Stimulated activated CD8-positive, alpha-beta memory T cell treated with anti-CD3 and anti-CD28 coated beads, Interleukin-7, amount 100 ng/mL, for 24 hours (primary cell): ENCODE data around the gene PKN1.
"Not testable (repeated sequence)": the region's sequence is repeated elsewhere in the genome, so short reads cannot be mapped to it uniquely, and the experiment has no call there.

Source experiments
- DNase-seq: peaks from one replicate; pipeline ENCODE4 v3.0.0-alpha.2; 2020; ENCODE audit warnings: low read depth

PKN1 gene

DNA sequence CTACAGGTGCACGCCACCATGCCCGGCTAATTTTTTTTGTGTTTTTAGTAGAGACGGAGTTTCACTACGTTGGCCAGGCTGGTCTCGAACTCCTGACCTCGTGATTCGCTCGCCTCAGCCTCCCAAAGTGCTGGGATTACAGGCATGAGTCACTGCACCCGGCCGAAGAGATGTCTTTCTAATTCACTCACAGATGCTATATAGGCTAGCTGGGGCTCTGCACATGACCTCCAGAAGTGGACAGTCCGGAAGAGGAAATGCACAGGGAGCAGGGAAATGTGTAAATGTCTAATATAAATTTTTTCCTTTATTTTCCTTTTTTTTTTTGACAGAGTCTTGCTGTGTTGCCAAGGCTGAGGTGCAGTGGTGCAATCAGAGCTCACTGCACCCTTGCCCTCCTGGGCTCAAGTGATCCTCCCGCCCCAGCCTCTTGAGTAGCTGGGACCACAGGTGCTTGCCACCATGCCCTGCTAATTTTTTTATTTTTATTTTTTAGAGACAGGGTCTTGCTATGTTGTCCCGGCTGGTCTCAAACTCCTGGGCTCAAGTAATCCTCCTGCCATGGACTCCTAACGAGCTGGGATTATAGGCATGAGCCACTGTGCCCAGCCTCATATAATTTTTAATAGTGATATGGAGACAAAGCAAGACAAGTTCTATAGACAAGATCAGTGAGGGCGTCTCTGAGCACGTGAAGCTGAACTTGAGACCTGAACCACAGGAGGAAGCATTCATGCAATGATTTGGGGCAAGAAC lies 54.4 kb downstream of the PKN1 start:
- DNase-seq = no peak

DNA sequence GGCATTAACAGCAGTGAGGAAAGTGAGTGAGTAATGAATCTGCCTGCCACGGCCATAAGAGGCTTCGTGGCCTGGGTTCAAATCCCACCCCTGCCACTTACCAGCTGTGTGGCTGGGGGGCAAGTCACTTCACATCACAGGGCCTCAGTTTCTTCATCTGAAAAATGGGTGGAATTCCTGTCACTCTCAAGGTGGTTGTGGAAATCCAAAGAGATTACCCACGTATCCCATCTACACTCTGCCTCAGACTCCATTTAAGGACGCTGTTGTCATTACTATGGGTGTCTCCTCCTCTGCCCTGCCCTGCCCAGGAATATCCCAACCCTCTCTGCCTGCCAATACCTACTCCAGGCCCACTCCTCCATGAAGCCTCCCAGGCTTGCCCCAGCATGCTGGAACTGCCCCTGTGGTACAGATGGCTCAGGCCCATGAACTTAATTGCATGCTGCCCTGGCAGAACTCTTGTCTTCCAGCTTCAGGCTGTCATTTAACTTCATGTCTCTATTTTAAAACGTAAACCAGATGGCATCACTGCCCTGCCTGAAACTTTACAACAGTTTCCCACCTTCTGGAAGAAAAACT lies 59.7 kb downstream of the PKN1 start:
- DNase-seq = no peak

DNA sequence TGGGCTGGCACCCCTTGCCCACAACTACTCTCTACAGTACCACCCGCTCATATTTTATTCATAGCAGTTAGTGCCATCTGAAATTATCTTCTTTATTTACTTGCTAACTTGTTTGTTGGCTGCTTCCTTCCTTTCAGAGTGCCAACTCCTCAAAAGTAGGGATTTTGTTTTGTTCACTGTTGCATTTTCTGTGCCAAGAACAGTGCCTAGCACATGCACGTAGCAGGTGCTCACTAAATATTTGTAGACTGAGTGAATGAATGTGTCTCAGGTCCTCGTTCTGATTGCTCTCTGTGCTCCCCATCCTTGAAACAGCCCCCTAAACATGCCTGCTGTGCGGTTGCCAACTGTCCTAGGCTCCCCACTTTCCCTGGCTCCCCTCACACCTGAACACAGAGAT lies 61.3 kb downstream of the PKN1 start:
- no peak for DNase-seq

DNA sequence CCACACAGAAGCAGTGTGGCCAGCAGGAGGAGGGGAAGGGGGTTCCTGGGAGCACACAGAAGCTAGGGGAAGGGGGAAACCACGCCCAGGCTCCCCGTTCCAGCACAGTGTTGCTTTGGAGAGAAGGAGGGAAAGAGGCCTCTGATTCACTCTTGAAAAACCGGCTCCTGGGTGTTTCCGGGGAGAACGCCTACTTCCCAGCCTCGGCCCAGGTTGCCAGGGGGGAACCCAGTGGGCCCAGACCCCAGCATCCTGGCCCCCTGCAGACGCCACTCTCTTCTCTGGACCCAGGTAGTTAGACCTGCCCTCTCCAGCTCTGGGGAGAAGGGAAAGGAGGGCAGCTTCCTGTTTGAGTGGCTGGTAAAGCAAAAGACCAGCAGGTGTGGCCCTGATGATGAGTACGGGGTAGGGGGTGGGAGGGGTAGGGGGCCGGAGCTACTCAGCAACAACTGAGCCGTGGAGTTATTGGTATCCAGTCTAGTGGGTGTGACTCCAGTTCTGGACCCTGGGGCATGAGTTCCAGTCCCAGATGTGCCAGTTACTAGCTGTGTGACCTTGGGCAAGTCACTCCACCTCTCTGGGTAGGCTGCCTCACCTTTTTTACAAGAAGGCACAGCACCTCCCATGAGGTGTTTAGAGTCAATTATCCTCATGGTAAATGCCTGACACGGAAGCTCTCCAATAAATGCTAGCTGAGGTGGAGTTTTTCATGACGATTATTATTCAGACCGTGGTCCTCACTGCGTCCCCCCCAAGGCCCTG lies 62.0 kb downstream of the PKN1 start:
- DNase-seq = no peak

DNA sequence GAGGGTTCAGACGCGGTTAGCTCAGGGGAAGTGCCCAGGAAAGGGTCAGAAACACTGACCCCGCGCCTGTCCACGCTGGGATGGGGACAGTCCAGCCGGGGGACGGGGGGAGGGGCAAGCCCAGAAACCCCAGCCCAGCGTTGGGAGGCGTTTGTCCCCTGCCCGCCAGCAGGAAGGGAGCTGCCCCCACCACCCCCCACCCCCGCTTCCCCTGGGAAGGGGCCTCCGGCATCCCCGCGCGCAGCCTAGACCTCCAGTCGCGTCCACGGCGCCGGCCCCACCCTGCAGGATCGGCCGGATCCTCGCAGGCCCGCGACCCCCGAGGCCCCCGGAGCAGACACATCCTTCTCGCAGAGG lies 62.5 kb downstream of the PKN1 start:
- DNase-seq = no peak

DNA sequence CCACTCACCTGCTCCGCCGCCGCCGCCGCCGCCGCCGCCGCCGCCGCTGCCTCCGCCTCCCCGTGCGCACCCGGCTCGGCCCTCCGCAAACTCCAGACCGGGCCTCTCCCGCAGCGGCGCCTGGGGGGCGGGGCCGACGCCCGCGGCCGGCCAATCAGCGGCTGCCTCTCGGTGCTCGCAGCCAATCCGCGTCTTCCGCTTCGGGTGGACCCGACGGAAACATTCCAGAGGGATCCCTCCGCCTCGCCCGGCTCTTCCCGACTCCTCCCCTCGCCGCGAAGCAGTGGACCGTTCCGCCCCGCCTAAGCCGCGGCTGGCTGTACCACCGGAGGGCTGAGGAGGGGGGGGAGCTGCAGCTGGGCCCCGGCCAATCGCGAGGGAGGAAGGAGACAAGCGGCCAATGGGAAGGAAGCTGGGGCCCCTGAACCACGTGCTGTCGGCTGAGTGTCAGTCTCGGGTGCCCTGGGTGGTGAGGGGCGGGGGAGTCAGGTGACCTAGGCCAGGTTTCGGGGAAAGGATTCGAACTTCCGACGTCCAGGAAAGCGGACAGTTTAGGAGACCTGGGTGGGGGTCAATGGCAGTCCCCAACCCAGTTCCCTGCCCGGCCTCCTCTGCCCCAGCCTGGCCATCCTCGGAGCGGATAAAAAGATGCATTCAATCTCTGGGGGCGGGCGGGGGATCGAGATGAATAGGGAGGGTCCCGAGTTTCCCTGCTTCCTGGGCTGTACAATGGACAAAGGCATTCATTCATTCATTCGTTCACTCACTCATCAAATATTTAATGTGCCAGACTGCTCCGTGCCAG lies 63.1 kb downstream of the PKN1 start, which contains the start of gene GIPC1:
GIPC1 (minus strand) TSS at position 99 of the 805 bp plus-strand sequence. CDS start 13,151 bp downstream, outside the sequence.
- DNase-seq = peak; percentile 60

DNA sequence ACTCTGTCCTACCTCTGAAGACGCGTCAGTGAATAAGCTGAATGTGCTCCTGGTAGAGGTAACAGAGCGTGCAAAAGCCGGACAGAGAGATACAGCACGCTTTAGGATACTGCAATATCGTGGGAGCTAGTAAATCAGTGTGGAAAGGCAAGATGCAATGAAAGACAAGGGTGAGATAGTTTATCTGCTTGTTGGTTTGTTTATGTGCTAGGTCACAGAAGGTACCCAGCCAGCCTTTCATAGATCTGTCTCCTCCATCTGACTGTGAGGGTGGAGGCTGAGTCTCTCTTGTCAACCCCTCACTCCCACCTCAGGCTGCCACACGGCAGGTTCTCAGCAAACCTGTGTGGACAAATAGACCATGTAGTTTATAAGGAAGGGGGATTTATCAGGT lies 63.7 kb downstream of the PKN1 start:
- no peak for DNase-seq

DNA sequence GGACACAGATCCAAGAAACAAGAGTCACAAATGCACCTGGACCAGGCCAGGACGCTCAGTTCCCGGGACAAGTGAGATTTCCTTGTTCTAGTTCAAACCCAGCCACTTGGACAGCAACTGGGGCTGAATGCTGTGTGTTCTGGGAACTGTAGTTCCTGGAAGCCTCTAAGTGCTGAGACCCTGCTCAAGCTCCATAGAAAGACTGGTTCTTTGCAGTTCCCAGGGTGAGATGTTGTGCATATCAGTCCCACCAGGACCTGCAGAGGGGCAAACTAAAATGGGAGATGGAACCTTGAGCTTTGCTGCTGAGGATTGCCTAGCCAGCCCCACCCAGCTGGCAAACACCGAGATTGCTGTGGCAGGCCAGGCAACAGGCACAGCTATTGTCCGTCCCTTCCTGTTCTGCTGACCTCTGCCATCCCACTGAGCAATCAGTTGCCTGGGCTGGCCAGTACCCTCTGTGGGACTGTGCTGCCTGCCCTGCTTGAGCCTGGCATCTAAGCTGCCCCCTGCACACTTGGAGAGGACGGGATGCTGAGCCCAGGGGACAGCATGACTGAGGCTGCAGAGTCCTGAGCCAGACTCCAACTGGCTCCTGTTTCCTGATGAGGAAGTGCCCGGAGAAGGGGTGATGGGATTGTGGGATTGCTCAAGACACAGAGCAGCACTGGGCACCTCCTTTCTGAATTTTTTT lies 64.3 kb downstream of the PKN1 start:
- no peak for DNase-seq

DNA sequence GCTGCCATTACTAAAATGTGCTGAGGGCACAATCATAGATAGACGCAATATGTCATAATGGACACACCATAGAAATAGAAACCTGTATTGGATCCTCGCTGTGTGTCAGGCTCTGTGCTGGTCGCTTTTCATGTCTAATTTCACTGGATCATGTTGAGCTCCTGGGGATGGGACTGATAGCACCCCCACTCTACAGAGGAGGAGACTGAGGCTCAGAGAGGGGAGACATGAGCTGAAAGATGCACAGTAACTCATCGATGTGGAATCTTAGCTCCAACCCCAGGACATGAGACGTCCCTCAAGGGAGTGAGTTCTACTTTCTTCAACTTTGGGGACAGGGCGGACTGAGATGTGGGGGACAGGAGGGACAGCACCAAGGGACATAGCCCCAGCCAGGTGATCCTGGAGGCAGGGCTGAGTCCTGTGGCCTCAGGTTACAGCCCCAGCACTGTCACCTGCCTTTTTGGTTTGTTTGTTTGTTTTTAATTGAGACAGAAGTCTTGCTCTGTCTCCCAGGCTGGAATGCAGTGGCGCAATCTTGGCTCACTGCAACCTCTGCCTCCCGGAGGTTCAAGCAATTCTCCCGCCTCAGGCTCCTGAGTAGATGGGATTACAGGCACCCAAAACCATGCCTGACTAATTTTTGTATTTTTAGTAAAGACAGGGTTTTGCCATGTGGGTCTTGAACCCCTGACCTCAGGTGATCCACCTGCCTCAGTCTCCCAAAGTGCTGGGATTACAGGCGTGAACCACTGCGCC lies 69.4 kb downstream of the PKN1 start:
- DNase-seq = no peak

DNA sequence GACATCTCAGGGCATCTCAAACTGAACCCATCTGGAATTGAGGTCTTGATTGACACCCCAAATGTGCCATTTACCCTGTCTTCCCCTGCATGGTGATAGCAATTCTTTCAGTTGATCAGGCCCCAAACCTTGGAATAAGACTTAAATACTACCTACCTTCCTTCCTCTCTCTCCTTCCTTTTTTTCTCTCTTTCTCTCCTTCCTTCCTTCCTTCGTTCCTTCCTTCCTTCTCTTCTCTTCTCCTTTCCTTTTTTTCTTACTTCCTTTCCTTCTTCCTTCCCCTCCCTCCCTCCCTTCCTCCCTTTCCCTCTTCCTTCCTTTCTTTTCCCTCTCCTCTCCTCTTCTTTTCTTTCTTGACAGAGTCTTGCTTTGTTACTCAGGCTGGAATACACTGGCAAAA lies 70.2 kb downstream of the PKN1 start:
- no peak for DNase-seq

DNA sequence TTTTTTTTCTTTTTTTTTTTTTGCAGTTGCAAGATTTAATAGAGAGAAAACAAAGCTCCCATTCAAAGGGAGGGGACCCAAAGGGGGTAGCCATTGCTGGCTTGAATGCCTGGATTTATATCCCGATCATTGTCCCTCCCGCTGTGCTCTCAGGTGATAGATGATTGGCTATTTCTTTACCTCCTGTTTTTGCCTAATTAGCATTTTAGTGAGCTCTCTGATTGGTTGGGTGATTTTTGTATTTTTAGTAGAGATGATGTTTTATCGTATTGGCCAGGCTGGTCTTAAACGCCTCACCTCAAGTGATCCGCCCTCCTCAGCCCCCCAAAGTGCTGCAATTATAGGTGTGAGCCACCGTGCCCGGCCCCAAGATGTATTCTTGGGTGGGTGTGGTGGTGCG lies 71.5 kb downstream of the PKN1 start:
- not testable (repeated sequence) for DNase-seq

DNA sequence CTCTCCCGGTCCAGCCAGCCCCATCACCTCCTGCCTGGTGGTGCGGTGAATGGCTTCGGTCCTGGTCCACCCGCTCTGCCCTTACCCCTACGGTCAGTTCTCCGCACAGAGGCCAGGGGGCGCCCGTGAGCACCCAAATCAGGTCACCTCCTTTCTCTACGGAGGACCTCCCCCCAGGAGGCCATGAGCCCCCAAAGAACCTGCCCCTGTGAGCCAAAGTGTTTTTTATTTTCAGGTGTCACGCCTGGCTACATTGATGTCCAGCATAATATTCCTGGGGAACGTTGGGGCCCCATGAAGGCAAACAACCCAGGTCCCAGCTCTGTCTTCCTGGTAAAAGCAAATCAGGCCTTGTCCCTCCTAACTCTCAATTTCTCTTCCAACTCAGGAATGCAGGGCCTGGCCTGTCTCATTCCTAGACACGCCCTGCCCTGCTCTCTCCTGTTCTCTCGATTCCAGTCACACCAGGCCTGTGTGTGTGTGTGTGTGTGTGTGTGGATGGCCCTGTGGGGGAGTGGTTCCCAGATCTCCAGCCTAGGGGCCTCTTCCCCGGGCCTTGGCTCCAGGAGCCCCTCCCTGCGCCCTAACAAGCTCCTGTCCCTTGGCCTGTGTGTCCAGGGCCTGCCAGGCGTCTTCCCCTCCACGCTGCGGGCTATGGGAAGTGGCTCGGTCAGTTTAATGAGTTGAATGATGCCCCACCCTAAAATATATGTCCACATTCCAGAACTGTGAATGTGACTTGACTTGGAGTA lies 72.6 kb downstream of the PKN1 start:
- peak; percentile 49 for DNase-seq

DNA sequence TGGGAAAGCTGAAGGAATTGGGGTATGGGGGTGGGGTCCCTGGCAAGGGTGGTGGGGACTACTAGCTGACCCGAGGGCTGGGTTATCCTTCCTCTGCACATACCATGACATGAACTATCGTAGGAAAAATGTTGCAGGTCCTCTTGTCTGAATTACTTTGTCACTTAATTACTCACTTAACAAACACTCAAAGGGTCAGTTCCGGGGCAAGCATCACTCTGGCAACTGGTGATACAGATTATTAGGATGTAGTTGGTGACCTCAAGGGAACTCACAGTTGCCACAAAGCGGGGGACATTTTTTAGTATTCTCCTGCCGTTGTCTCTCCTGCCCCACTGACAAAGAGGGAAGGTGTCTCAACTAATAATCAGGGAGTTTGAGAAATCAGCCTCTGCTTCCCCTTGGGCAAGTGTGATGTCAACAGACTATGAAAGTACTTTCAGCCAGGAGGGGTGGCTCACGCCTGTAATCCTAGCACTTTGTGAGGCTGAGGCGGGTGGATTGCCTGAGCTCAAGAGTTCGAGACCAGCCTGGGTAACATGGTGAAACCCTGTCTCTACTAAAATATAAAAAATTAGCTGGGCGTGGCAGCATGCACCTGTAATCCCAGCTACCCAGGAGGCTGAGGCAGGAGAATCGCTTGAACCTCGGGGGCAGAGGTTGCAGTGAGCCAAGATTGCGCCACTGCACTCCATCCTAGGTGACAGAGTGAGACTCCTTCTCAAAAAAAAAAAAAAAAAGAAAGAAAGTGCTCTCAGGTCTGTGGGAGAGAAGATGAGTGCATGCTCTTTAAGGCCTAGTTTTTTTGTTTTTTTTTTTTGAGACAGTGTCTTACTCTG lies 74.8 kb downstream of the PKN1 start:
- DNase-seq = no peak

DNA sequence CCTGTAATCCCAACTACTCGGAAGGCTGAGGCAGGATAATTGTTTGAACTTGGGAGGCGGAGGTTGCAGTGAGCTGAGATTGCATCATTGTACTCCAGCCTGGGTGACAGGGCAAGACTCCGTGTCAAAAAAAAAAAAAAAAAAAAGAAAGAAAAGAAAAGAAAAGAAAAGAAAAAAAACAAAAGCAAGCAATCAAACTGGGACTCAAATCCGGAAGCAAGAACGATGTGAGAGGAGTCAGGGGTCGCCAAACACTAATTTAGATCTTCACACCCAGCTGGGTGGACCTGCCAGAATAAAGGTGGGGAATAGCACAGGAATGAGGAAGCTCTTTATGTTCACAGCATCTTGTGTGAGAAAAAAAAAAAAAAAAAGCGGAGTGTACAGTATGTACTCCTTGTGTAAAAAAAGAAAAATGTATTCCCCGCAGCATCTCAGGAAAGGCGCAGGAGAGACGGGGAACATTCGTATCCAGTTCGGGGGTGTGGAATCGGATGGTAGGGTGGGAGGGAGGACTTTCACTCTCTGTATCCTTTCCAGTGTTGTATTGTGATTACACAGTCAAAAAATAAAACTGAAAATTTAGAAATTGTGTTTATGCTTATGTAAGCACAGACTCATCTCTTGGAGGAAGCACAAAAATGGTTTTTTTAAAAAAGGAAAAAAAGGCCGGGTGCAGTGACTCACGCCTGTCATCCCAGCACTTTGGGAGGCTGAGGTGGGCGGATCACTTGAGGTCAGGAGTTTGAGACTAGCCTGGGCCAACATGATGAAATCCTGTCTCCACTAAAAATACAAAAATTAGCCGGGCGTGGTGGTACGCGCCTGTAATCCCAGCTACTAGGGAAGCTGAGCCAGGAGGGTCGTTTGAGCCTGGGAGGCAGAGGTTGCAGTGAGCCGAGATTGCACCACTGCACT lies 77.5 kb downstream of the PKN1 start:
- no peak for DNase-seq

DNA sequence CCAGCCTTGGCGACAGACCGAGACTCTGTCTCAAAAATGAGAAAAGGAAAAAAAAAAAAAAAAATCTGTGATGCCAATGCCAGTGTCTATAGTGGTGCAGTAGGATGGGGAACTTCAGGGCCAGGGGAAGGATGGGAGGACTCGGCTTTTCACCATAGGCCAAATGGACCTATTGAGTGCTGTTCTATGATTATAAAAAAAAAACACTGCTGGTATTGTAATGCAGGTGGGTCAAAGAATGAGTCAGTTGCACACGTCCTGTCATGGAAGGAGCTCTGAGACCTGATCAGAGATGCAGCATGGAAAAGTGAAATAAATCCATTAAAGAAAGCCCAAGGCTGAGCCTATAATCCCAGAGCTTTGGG lies 78.1 kb downstream of the PKN1 start:
- DNase-seq = no peak

DNA sequence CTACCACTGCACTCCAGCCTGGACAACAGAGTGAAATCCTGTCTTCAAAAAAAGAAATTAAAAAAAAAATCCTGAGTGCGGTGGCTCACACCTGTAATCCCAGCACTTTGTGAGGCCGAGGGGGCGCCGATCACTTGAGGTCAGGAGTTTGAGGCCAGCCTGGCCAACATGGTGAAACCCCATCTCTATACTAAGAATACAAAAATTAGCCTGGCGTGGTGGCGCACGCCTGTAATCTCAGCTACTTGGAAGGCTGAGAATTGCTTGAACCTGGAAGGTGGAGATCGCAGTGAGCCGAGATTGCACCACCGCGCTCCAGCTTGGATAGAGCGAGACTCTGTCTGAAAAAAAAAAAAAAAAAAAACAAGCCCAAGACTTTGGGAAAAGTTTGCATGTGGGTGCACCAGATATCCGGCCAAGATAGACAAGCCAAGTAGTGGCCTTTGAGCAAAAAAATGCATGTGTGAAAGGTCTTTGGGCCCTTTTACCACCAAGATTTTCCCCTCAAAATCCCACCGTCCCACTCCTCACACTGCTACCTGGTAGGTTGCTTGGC lies 79.4 kb downstream of the PKN1 start:
- DNase-seq = no peak

DNA sequence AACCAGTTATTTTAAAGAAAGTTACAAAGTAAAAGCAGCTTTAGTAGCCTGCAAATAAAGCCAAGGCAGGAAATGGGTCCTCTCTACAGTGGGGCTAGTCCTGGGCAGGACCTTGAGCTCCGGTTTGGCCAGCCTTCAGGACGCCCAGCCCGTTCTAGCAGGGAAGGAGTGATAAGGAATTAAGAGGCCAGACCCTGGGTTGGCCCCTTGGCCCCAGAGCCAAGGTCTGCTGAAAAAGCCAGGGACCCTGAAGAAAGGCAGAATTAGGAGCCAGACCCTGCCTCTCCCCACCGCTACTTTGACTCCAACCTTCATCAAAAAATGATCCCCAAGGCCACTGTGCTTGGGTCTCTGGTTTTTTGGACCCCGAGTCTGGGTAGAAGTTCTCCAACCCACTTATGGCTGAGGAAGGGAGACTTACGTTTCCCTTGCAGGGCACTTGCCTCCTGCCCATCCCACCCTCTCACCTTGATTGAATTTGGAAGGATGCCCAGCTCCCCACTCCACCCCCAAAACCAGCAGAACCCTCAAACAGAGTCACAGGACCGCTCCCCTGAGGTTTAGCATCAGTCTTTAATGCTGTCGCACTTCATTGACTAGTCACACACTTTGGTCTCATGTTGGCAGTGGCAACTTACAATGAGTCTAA lies 81.2 kb downstream of the PKN1 start:
- no peak for DNase-seq
